ENCODE data around the gene SIPA1. TPM values are rescaled to one million over a fixed set of nuclear protein-coding genes. Genes with fewer than 3 reads are reported as not detected.

The SIPA1 gene
- total and polyA plus RNA-seq, 9 donors = 10.0 to 48.2 (median 37.9) TPM

GRCh38 chr11:65590240-65590738 is 47.6 kb upstream of the SIPA1 start:
- intact Hi-C loops (cut with DNase I) = no loop called here
- Histone ChIP-seq H3K36me3 (no peaks in the 10 kb centered on the region), H3K27ac (no peak overlapping the region), H3K4me1 (ENCODE audit: insufficient read depth) (no peaks in the 10 kb centered on the region), H3K27me3 (no peaks in the 10 kb centered on the region), H3K9me3 (no peaks in the 10 kb centered on the region), H3K4me3 (no peak overlapping the region)
- TF ChIP-seq POLR2A (IDR thresholded peaks at IDR 0.05) = no peak
- no peak for TF ChIP-seq EP300 (IDR thresholded peaks at IDR 0.05)
- TF ChIP-seq CTCF (IDR thresholded peaks at IDR 0.05) = no peak
- WGBS, 3 donors = 21 to 39% (median 26%) methylated on average over 8 of the region's 8 CpGs
- peak; percentile 62 to 85 (median 73) for DNase-seq

GRCh38 chr11:65591939-65592857 is 45.7 kb upstream of the SIPA1 start:
- Histone ChIP-seq H3K27me3 (no peaks in the 10 kb centered on the region), H3K9me3 (no peaks in the 10 kb centered on the region), H3K4me1 (ENCODE audit: insufficient read depth) (no peaks in the 10 kb centered on the region), H3K36me3 (no peaks in the 10 kb centered on the region), H3K27ac (no peak overlapping the region), H3K4me3 (no peak overlapping the region)
- intact Hi-C loops (cut with DNase I) = no loop called here
- WGBS, 3 donors = 72 to 82% (median 81%) methylated on average over 87 to 106 of the region's 106 CpGs
- peak in 1 of 5 donors; percentile 42 for DNase-seq
- TF ChIP-seq POLR2A (IDR thresholded peaks at IDR 0.05) = no peak
- TF ChIP-seq EP300 (IDR thresholded peaks at IDR 0.05) = no peak
- no peak for TF ChIP-seq CTCF (IDR thresholded peaks at IDR 0.05)

GRCh38 chr11:65592858-65593517 is 44.9 kb upstream of the SIPA1 start:
- intact Hi-C loops (cut with DNase I) = no loop called here
- DNase-seq = no peak
- 83 to 86% (median 84%) methylated on average over 22 of the region's 22 CpGs for WGBS, 3 donors
- Histone ChIP-seq H3K36me3 (no peaks in the 10 kb centered on the region), H3K4me1 (ENCODE audit: insufficient read depth) (no peaks in the 10 kb centered on the region), H3K27ac (no peak overlapping the region), H3K4me3 (no peak overlapping the region), H3K27me3 (no peaks in the 10 kb centered on the region), H3K9me3 (no peaks in the 10 kb centered on the region)
- TF ChIP-seq EP300 (IDR thresholded peaks at IDR 0.05) (no peak), CTCF (IDR thresholded peaks at IDR 0.05) (no peak), POLR2A (IDR thresholded peaks at IDR 0.05) (no peak)

- no peak overlapping the region for H3K27ac ChIP-seq
- H3K27me3 ChIP-seq = no peaks in the 10 kb centered on the region
- no peaks in the 10 kb centered on the region for H3K4me1 ChIP-seq (ENCODE audit: insufficient read depth)
- H3K36me3 ChIP-seq = no peaks in the 10 kb centered on the region
- 76 to 84% (median 82%) methylated on average over 19 to 26 of the region's 26 CpGs for WGBS, 3 donors
- no peak overlapping the region for H3K4me3 ChIP-seq
- DNase-seq = peak in 1 of 5 donors; percentile 46
- no peaks in the 10 kb centered on the region for H3K9me3 ChIP-seq
- TF ChIP-seq POLR2A (IDR thresholded peaks at IDR 0.05) (no peak), CTCF (IDR thresholded peaks at IDR 0.05) (peak in 2 of 3 donors; percentile 12 to 39)
- intact Hi-C loops (cut with DNase I) = no loop called here
These were observed 44.1 kb upstream of the SIPA1 start for GRCh38 chr11:65593518-65594414.

All from ovary (tissue), 9 donors.